Gastroesophageal sphincter (tissue), 4 donors: ENCODE results near the gene SCAF1. TPM values are rescaled to one million over a fixed set of nuclear protein-coding genes. Genes with fewer than 3 reads are reported as not detected.

ENCODE experiments used
- ATAC-seq: fragments of 150-250 bp; one replicate; pipeline ENCODE4 v1.9.1; 2016; ENCODE audit warnings: mild to moderate bottlenecking, moderate library complexity
- H3K27ac ChIP-seq, 4 donors: fragments of 200-600 bp; sonication (generic) in 3 of 4; 1 replicate in 3 of 4; 2 replicates in 1 of 4; pipeline ENCODE4 v1.5.1; 2016 to 2019
- H3K27me3 ChIP-seq: fragments of 200-600 bp; sonication (generic); one replicate; pipeline ENCODE4 v1.5.1; 2019
- H3K36me3 ChIP-seq, 2 donors: fragments of 200-600 bp; sonication (generic); one replicate each; pipeline ENCODE4 v1.5.1; 2019; ENCODE audit warnings: control low read depth in 1 of 2
- H3K4me1 ChIP-seq, 3 donors: fragments of 200-600 bp; sonication (generic); 1 replicate in 2 of 3; 2 replicates in 1 of 3; pipeline ENCODE4 v1.5.1; 2016 to 2019; ENCODE audit warnings: control low read depth in 2 of 3
- H3K4me3 ChIP-seq, 2 donors: fragments of 200-600 bp; sonication (generic); one replicate each; pipeline ENCODE4 v1.5.1; 2019; ENCODE audit warnings: mild to moderate bottlenecking in 1 of 2, moderate library complexity in 1 of 2
- H3K9me3 ChIP-seq, 3 donors: fragments of 200-600 bp; sonication (generic); one replicate each; pipeline ENCODE4 v1.5.1; 2017 to 2019; ENCODE audit warnings: control low read depth in 2 of 3
- EP300 ChIP-seq: sonication (generic); formaldehyde crosslinking; IDR thresholded peaks from one replicate; pipeline ENCODE4 v1.6.1; 2017; ENCODE audit warnings: antibody characterized with exemption, mild to moderate bottlenecking
- POLR2A ChIP-seq, 2 donors: fragments of 450-650 bp; IDR thresholded peaks; one replicate each; pipeline ENCODE4 v1.6.1; 2017; ENCODE audit warnings: antibody characterized with exemption in 2 of 2, mild to moderate bottlenecking in 2 of 2, moderate library complexity in 1 of 2
- POLR2AphosphoS5 ChIP-seq: sonication (generic); formaldehyde crosslinking; IDR thresholded peaks from one replicate; pipeline ENCODE4 v1.6.1; 2017; ENCODE audit warnings: antibody characterized with exemption
- WGBS, 2 donors: methylation state at CpG; one replicate each; pipeline ENCODE4 v1.1.5; 2018; ENCODE audit warnings: low coverage in 1 of 2; 5-methylcytosine and 5-hydroxymethylcytosine counted together
- total RNA-seq, 4 donors: library from RNA; depleted of rRNA; stranded (reverse); fragments of >200 nt; gene quantifications; one replicate each; pipeline ENCODE4 v1.1.0, GENCODE V29; 2016
- TF ChIP-seq, protein P1 (sequence below), 4 experiments: fragments of 200-600 bp in 2 of 4; fragments of 450-650 bp in 2 of 4; sonication (generic) in 1 of 4; IDR thresholded peaks; one replicate each; pipeline ENCODE4 v1.5.1; 2017 to 2019; ENCODE audit warnings: antibody characterized with exemption in 4 of 4, mild to moderate bottlenecking in 2 of 4, moderate library complexity in 2 of 4

The SCAF1 gene
- total RNA-seq, 4 donors from 2014 or later, result 18.2 to 37.5 (median 18.5) TPM

GRCh38 chr19:49692147-49692506, 50.1 kb downstream of the SCAF1 start:
- peaks cover 0 to 37% (median 24%) of the 10 kb centered on the region in 3 donors for H3K4me1 ChIP-seq
- no peaks in the 10 kb centered on the region for H3K9me3 ChIP-seq
- 50% methylated on average over 10 of the region's 16 CpGs; no CpG with 5 or more reads in 1 of the 2 donors for whole genome bisulfite sequencing, 2 donors
- H3K27ac ChIP-seq, result no peak overlapping the region
- no peak for TF ChIP-seq POLR2A (IDR thresholded peaks at IDR 0.05)
- TF ChIP-seq, protein P1, sequence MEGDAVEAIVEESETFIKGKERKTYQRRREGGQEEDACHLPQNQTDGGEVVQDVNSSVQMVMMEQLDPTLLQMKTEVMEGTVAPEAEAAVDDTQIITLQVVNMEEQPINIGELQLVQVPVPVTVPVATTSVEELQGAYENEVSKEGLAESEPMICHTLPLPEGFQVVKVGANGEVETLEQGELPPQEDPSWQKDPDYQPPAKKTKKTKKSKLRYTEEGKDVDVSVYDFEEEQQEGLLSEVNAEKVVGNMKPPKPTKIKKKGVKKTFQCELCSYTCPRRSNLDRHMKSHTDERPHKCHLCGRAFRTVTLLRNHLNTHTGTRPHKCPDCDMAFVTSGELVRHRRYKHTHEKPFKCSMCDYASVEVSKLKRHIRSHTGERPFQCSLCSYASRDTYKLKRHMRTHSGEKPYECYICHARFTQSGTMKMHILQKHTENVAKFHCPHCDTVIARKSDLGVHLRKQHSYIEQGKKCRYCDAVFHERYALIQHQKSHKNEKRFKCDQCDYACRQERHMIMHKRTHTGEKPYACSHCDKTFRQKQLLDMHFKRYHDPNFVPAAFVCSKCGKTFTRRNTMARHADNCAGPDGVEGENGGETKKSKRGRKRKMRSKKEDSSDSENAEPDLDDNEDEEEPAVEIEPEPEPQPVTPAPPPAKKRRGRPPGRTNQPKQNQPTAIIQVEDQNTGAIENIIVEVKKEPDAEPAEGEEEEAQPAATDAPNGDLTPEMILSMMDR (IDR thresholded peaks at IDR 0.05), result no peak
- no peak for TF ChIP-seq EP300
- no peak for TF ChIP-seq POLR2AphosphoS5
- peak overlapping the region in 1 of 2 donors; percentile 52 for H3K4me3 ChIP-seq
- H3K27me3 ChIP-seq, result peaks cover 37% of the 10 kb centered on the region
- H3K36me3 ChIP-seq, result peaks cover 0 to 16% of the 10 kb centered on the region in 2 donors
- ATAC-seq, result no peak

- 71 to 96% methylated on average over 4 to 6 of the region's 6 CpGs for WGBS, 2 donors
- Histone ChIP-seq H3K27me3 (peaks cover 13% of the 10 kb centered on the region), H3K9me3 (no peaks in the 10 kb centered on the region), H3K4me3 (no peak overlapping the region), H3K36me3 (no peaks in the 10 kb centered on the region), H3K4me1 (peaks cover 0 to 10% (median 7%) of the 10 kb centered on the region in 3 donors), H3K27ac (no peak overlapping the region)
- no peak for ATAC-seq
- no peak for TF ChIP-seq POLR2A (IDR thresholded peaks at IDR 0.05)
- TF ChIP-seq POLR2AphosphoS5, result no peak
- TF ChIP-seq EP300, result no peak
- TF ChIP-seq, protein P1 (IDR thresholded peaks at IDR 0.05), result no peak
These were observed 54.1 kb downstream of the SCAF1 start for GRCh38 chr19:49696115-49696514.

- 80 to 93% methylated on average over 3 of the region's 7 CpGs for WGBS, 2 donors
- no peak overlapping the region for H3K4me3 ChIP-seq
- TF ChIP-seq EP300 (no peak), POLR2A (IDR thresholded peaks at IDR 0.05) (no peak), POLR2AphosphoS5 (no peak)
- TF ChIP-seq, protein P1 (IDR thresholded peaks at IDR 0.05), result no peak
These were observed 54.9 kb downstream of the SCAF1 start for GRCh38 chr19:49696865-49697264.

GRCh38 chr19:49699364-49699763, 57.4 kb downstream of the SCAF1 start:
- 85 to 90% methylated on average over 2 to 5 of the region's 5 CpGs for WGBS, 2 donors
- Histone ChIP-seq H3K27ac (no peak overlapping the region), H3K4me1 (no peaks in the 10 kb centered on the region), H3K4me3 (no peak overlapping the region), H3K9me3 (no peaks in the 10 kb centered on the region), H3K27me3 (peaks cover 6% of the 10 kb centered on the region), H3K36me3 (no peaks in the 10 kb centered on the region)
- ATAC-seq, result no peak
- TF ChIP-seq, protein P1 (IDR thresholded peaks at IDR 0.05), result no peak
- TF ChIP-seq POLR2AphosphoS5 (no peak), EP300 (no peak), POLR2A (IDR thresholded peaks at IDR 0.05) (no peak)

More at GRCh38 chr19:49696865-49697264, 54.9 kb downstream of the SCAF1 start:
- ATAC-seq, result no peak
- Histone ChIP-seq H3K27ac (no peak overlapping the region), H3K9me3 (no peaks in the 10 kb centered on the region), H3K36me3 (no peaks in the 10 kb centered on the region), H3K4me1 (peaks cover 0 to 3% (median 0%) of the 10 kb centered on the region in 3 donors), H3K27me3 (peaks cover 10% of the 10 kb centered on the region)

DNA sequence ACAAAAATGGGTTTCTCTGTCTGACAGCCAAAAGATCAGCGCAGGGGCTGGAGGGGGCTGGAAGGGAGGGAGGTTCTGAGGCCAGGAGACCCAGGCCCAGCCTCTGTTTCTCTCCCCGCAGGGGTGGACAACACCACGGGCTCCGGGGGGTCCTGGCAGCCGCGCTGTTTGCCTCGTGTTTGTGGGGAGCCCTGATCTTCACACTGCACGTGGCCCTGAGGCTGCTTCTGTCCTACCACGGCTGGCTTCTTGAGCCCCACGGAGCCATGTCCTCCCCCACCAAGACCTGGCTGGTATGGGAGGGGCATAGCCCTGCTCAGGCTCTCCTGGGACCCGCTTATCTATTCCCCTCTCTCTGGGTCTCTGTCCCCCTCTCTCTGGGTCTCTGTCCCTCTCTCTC, 58.6 kb downstream of the SCAF1 start:
- H3K36me3 ChIP-seq, result no peaks in the 10 kb centered on the region
- no peak overlapping the region for H3K27ac ChIP-seq
- peaks cover 6% of the 10 kb centered on the region for H3K27me3 ChIP-seq
- H3K4me1 ChIP-seq, result no peaks in the 10 kb centered on the region
- TF ChIP-seq POLR2A (IDR thresholded peaks at IDR 0.05) (no peak), POLR2AphosphoS5 (no peak)
- no peaks in the 10 kb centered on the region for H3K9me3 ChIP-seq
- WGBS, 2 donors, result 57 to 82% methylated on average over 2 to 10 of the region's 11 CpGs
- ATAC-seq, result no peak
- H3K4me3 ChIP-seq, result no peak overlapping the region
